OCI-LY3 (cell line): ENCODE results near the gene ARMC12.

Source experiments
- CTCF ChIP-seq: fragments of 200-600, 300-600 bp; sonication (generic); IDR thresholded peaks from 2 replicates; pipeline ENCODE4 v1.5.1; 2014; ENCODE audit warnings: antibody characterized with exemption, low read length, low read depth
- EZH2phosphoT487 ChIP-seq: fragments of 200-600 bp; shearing (Covaris generic); IDR thresholded peaks from 2 replicates; pipeline ENCODE4 v1.6.1; 2018; ENCODE audit warnings: antibody characterized with exemption, mixed run types, low read depth

GRCh38 chr6:35765739-35766138 lies 28.9 kb downstream of the ARMC12 start:
- TF ChIP-seq CTCF (no peak), EZH2phosphoT487 (no peak)
